HG03108 (cell line): Measurements from ENCODE around the gene C3orf20.

Experiments
- ATAC-seq: cut with Tn5 transposase; IDR thresholded peaks from one replicate; pipeline ENCODE4 v1.9.1; 2021; ENCODE audit warnings: moderate library complexity; ENCODE audit not compliant: unreplicated experiment

C3orf20 gene

GRCh38 chr3:14674841-14675240, at the start of gene C3orf20:
Gene C3orf20 (plus strand): TSS chr3:14675141. CDS start chr3:14682714, 7,573 bp downstream.
- no peak for ATAC-seq

DNA sequence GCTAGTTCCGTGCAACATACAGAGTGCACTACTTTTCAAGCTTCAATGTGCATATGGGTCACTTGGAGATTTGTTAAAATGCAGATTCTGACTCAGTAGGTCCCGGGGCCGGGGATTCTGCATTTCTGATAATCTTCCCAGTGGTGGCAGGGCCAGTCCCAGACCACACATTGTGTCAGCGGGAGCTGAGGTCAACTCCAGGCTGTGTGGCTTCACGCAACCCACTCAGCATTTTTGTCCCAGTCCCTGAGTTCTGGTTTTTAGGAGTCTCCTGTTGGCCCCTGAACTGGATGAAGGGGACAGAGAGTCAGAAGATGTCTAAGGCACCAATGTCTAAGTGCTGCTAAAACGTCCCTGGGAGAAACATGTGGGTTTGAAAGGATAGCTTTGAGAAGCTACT, 49.5 kb upstream of the C3orf20 start:
- no peak for ATAC-seq

DNA sequence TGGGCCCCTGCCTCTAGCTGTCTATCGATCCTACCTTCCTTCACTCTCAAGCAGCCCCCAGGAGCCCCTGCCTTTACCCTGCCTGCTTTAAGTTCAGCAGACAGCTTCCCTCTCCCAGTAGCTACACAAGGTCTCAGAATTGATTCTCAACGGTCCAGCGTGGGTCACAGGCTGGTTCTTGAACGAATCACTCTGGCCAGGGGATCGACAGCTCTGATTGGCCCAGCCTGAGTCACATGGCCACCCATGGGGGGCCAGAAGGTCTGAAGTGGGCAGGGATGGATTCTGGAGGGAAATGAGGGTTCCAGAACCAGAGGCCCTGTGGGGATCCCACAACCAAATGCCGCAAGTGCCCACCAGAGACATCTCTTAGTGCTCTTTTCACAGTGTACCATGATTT, 47.1 kb upstream of the C3orf20 start:
- ATAC-seq, result no peak

DNA sequence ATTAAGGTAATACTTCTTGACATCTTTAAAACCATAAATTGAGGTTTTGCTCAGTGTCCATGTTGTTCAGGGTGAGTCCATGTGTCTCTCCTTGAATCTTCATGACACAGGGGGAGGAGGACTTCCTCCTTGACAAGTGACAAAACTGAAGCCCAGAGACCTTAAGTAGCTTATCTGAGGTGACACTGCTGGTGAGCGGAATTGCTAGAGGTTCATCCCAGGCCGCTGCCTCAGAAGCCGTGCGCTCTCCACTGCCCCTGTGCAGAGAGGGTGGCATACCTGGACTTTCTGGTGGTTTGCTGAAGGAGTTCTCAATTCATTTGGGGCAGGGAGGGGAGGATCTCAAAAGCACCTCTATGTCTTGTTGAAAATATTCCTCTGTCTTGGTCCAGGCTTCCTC, 46.5 kb upstream of the C3orf20 start:
- ATAC-seq, result no peak

DNA sequence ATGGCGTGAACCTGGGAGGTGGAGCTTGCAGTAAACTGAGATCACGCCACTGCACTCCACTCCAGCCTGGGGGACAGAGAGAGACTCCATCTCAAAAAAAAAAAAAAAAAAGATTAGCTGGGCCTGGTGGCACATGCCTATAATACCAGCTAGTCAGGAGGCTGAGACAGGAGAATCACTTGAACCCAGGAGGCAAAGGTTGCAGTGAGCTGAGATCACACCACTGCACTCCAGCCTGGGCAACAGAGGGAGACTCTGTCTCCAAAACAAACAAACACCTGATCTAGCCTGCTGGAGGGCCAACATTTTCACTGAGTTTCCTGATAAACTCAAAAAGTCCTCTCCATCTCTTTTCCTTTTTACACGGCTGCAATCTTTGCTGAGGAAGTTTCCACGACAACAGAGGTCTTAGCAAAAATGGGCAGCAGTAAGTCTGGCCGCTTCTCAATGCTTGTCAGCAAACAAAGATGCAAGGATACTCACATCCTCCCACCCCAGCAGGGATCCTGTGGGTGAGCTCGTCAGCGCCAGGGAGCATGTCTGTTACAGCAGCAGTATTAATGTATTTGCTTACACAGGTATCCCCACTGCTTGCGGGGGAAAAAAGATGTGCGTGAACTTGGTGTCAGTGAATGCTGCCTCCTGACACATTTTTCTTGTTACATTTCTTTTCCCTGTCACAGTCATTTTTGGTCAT, 44.4 kb upstream of the C3orf20 start:
- no peak for ATAC-seq

- ATAC-seq, result no peak
Observed at GRCh38 chr3:14631101-14631497, 43.8 kb upstream of the C3orf20 start.

DNA sequence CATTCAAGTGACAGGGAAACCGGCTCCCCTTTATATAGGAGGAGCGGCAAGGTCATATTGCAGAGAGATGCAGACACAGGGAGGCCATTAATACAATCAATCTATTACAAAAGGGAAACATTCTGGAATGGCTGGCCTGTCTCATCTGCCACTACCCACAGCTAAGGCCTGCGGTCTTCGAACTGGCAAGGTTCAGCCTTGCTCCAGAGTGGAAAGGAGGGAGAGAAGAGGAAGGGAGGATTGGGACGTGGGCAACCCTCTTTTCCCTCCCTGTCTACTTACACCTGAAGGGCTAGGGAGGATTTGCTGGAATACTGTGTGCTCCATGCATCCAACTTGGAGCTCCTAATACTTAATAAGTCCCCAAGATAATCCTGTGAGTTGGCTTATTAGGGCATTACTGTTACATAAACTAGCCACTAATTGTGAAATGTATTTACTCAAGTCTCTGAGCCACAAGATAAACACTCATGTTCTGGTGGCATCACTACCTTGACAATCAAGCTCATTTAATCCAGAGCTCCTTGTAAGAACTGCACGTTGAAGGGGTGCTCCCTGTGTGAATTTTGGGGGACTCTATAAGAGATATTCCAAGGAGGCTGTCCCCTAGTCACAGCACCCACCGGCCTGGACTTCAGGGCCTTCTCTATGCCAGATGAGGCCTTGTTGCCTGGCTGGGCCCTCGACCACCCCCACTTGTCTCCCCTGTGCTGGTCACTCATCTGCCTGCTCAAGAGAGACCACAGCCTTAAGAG, 43.1 kb upstream of the C3orf20 start:
- ATAC-seq, result no peak

GRCh38 chr3:14632442-14632930, 42.5 kb upstream of the C3orf20 start:
- ATAC-seq, result no peak

DNA sequence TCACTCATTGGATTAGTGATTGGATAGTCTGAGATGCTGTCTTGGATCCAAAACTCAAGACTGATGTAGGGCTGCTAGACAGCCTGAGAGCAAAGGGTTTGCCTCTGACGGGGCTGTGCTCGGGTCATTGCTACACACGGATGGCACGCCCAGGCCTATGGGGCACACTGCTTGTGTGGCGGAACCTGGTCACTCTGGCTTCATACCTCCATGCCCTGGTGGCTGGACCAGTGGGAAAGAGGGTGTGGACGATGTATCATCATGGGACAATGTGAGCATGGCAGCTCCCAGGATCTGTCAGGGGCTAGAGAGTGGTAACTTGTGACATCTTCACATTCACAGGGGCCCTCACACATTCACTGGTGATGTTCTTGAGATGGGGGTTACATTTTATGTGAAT, 41.5 kb upstream of the C3orf20 start:
- ATAC-seq, result no peak

GRCh38 chr3:14633819-14634424, 41.0 kb upstream of the C3orf20 start:
- no peak for ATAC-seq

GRCh38 chr3:14634763-14635400, 40.1 kb upstream of the C3orf20 start:
- ATAC-seq, result no peak

- no peak for ATAC-seq
Observed at GRCh38 chr3:14636496-14637087, 38.3 kb upstream of the C3orf20 start.

GRCh38 chr3:14640157-14640562, 34.8 kb upstream of the C3orf20 start:
- ATAC-seq, result no peak

DNA sequence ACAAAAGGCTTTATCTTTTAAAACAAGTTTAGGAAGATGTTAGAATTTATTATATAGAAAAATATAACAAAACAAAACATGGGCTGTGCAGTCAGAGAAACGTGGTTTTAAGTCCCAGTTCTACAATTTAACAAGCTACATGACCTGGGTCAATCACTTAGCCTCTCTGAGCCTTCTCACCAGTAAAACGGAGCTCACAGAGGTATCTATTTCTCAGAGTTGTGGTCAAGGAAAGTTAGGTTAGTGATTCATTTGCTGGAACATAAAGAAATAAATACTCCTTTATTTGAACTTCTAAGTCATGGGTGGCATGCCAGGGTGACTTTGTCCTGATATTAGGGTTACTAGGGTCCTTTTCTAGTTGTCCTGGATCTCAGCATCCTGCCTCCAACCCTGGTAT, 34.2 kb upstream of the C3orf20 start:
- no peak for ATAC-seq

- ATAC-seq, result no peak
Observed at GRCh38 chr3:14641346-14641745, 33.6 kb upstream of the C3orf20 start.

- no peak for ATAC-seq
Observed at GRCh38 chr3:14645453-14645852, 29.5 kb upstream of the C3orf20 start.

GRCh38 chr3:14646131-14646573, 28.8 kb upstream of the C3orf20 start:
- ATAC-seq, result no peak

- no peak for ATAC-seq
Observed at GRCh38 chr3:14646589-14647413, 28.1 kb upstream of the C3orf20 start.

- ATAC-seq, result no peak
Observed at GRCh38 chr3:14647976-14648955, 26.7 kb upstream of the C3orf20 start.
